ENCODE data around the gene MRPS9. TPM values are rescaled to one million over a fixed set of nuclear protein-coding genes. Genes with fewer than 3 reads are reported as not detected.

Gene MRPS9
- total RNA-seq, 1 donor from 2014 or later: 26.5 TPM

- no peak for TF ChIP-seq CTCF (IDR thresholded peaks at IDR 0.05)
- ATAC-seq (ENCODE audit: low read depth): no peak
- H3K27me3 Mint-ChIP-seq: no peaks in the 10 kb centered on the region
- H3K36me3 Mint-ChIP-seq (ENCODE audit: low read depth): no peaks in the 10 kb centered on the region
- ChIA-PET POLR2A (no interaction called here), CTCF (interaction anchor here (1.0 to 9.7 kb wide), 8 partner anchors 17 to 178 kb away, joined by 3 to 258 read pairs (median 4); partner anchors contain the start of gene GPR45)
- intact Hi-C loops (cut with micrococcal nuclease): no loop called here
- H3K4me1 Mint-ChIP-seq: no peaks in the 10 kb centered on the region
- no peak overlapping the region for H3K27ac Mint-ChIP-seq
- DNase-seq: no peak
- no peaks in the 10 kb centered on the region for H3K9me3 Mint-ChIP-seq
- no peak overlapping the region for H3K4me3 Mint-ChIP-seq
Observed at GRCh38 chr2:105116348-105116747, 78.5 kb downstream of the MRPS9 start.

- no peaks in the 10 kb centered on the region for H3K4me1 Mint-ChIP-seq
- H3K9me3 Mint-ChIP-seq: no peaks in the 10 kb centered on the region
- ChIA-PET POLR2A (no interaction called here), CTCF (interaction anchor here (9.7 kb wide), 1 partner anchor 118 kb away, joined by 258 read pairs; the partner anchor contains the start of gene GPR45)
- H3K4me3 Mint-ChIP-seq: no peak overlapping the region
- H3K27me3 Mint-ChIP-seq: no peaks in the 10 kb centered on the region
- no peak overlapping the region for H3K27ac Mint-ChIP-seq
- no peak for ATAC-seq (ENCODE audit: low read depth)
- H3K36me3 Mint-ChIP-seq (ENCODE audit: low read depth): no peaks in the 10 kb centered on the region
- intact Hi-C loops (cut with micrococcal nuclease): no loop called here
- DNase-seq: no peak
- TF ChIP-seq CTCF (IDR thresholded peaks at IDR 0.05): no peak
Observed at GRCh38 chr2:105117565-105117964, 79.7 kb downstream of the MRPS9 start.

DNA sequence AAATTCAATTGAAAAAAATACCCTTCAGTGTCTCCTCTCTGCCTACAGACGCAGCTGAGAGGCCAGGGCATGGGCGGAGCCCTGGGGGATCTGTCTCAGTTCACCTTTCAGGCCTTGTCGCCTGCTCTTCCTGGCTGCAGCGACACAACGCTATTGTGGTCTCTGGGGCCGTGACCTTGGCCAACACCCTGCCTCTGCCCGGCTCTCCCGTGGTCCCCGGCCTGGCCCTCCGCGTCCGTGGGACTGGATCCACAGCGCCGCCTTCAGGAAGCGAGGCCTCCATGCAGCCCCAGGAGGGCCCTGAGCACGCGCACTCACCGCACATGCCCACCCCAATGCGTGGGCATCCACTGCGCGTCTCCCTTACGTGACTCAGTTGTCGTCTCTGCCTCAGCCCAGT, 81.1 kb downstream of the MRPS9 start:
- intact Hi-C loops (cut with micrococcal nuclease): no loop called here
- no peak for DNase-seq
- no peak for ATAC-seq (ENCODE audit: low read depth)
- Mint-ChIP-seq H3K27ac (no peak overlapping the region), H3K9me3 (no peaks in the 10 kb centered on the region), H3K4me1 (no peaks in the 10 kb centered on the region), H3K36me3 (ENCODE audit: low read depth) (no peaks in the 10 kb centered on the region), H3K4me3 (no peak overlapping the region), H3K27me3 (no peaks in the 10 kb centered on the region)
- ChIA-PET POLR2A (no interaction called here), CTCF (interaction anchor here (9.7 kb wide), 1 partner anchor 117 kb away, joined by 258 read pairs; the partner anchor contains the start of gene GPR45)
- TF ChIP-seq CTCF (IDR thresholded peaks at IDR 0.05): no peak

- Mint-ChIP-seq H3K27me3 (no peaks in the 10 kb centered on the region), H3K4me3 (no peak overlapping the region), H3K36me3 (ENCODE audit: low read depth) (no peaks in the 10 kb centered on the region), H3K9me3 (no peaks in the 10 kb centered on the region), H3K27ac (no peak overlapping the region), H3K4me1 (no peaks in the 10 kb centered on the region)
- no peak for DNase-seq
- CTCF ChIA-PET: no interaction called here
- ATAC-seq (ENCODE audit: low read depth): no peak
- TF ChIP-seq CTCF (IDR thresholded peaks at IDR 0.05): no peak
- intact Hi-C loops (cut with micrococcal nuclease): no loop called here
- POLR2A ChIA-PET: no interaction called here
Observed at GRCh38 chr2:105121434-105121833, 83.6 kb downstream of the MRPS9 start.

- Mint-ChIP-seq H3K27me3 (no peaks in the 10 kb centered on the region), H3K27ac (no peak overlapping the region), H3K4me3 (no peak overlapping the region), H3K36me3 (ENCODE audit: low read depth) (no peaks in the 10 kb centered on the region), H3K4me1 (peaks cover 23% of the 10 kb centered on the region), H3K9me3 (no peaks in the 10 kb centered on the region)
- POLR2A ChIA-PET: no interaction called here
- ATAC-seq (ENCODE audit: low read depth) (no peak), DNase-seq (no peak)
- intact Hi-C loops (cut with micrococcal nuclease): no loop called here
- CTCF ChIA-PET: no interaction called here
- TF ChIP-seq CTCF (IDR thresholded peaks at IDR 0.05): no peak
Observed at GRCh38 chr2:105125428-105125827, 87.6 kb downstream of the MRPS9 start.
